ENCODE measurements around the gene PHLDB1.
"Not testable (repeated sequence)": the region's sequence is repeated elsewhere in the genome, so short reads cannot be mapped to it uniquely, and the experiment has no call there.

GRCh38 chr11:118577995-118578394 lies 29.4 kb upstream of the PHLDB1 start:
- TF ChIP-seq, protein P1, sequence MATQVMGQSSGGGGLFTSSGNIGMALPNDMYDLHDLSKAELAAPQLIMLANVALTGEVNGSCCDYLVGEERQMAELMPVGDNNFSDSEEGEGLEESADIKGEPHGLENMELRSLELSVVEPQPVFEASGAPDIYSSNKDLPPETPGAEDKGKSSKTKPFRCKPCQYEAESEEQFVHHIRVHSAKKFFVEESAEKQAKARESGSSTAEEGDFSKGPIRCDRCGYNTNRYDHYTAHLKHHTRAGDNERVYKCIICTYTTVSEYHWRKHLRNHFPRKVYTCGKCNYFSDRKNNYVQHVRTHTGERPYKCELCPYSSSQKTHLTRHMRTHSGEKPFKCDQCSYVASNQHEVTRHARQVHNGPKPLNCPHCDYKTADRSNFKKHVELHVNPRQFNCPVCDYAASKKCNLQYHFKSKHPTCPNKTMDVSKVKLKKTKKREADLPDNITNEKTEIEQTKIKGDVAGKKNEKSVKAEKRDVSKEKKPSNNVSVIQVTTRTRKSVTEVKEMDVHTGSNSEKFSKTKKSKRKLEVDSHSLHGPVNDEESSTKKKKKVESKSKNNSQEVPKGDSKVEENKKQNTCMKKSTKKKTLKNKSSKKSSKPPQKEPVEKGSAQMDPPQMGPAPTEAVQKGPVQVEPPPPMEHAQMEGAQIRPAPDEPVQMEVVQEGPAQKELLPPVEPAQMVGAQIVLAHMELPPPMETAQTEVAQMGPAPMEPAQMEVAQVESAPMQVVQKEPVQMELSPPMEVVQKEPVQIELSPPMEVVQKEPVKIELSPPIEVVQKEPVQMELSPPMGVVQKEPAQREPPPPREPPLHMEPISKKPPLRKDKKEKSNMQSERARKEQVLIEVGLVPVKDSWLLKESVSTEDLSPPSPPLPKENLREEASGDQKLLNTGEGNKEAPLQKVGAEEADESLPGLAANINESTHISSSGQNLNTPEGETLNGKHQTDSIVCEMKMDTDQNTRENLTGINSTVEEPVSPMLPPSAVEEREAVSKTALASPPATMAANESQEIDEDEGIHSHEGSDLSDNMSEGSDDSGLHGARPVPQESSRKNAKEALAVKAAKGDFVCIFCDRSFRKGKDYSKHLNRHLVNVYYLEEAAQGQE (IDR thresholded peaks at IDR 0.05; ENCODE audit: insufficient replicate concordance, low read depth), result not testable (repeated sequence)
- TF ChIP-seq, protein P2, sequence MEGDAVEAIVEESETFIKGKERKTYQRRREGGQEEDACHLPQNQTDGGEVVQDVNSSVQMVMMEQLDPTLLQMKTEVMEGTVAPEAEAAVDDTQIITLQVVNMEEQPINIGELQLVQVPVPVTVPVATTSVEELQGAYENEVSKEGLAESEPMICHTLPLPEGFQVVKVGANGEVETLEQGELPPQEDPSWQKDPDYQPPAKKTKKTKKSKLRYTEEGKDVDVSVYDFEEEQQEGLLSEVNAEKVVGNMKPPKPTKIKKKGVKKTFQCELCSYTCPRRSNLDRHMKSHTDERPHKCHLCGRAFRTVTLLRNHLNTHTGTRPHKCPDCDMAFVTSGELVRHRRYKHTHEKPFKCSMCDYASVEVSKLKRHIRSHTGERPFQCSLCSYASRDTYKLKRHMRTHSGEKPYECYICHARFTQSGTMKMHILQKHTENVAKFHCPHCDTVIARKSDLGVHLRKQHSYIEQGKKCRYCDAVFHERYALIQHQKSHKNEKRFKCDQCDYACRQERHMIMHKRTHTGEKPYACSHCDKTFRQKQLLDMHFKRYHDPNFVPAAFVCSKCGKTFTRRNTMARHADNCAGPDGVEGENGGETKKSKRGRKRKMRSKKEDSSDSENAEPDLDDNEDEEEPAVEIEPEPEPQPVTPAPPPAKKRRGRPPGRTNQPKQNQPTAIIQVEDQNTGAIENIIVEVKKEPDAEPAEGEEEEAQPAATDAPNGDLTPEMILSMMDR (IDR thresholded peaks at IDR 0.05; ENCODE audit: insufficient read depth, low read length), result not testable (repeated sequence)

Measured in HL-60 (cell line).